Stomach (tissue), 9 donors: Measurements from ENCODE around the gene SMPD1. TPM values are rescaled to one million over a fixed set of nuclear protein-coding genes. Genes with fewer than 3 reads are reported as not detected.

Experiments used
- DNase-seq, 2 donors: peaks; one replicate each; pipeline versions ENCODE4 v3.0.0 to v3.0.0-alpha.2; 2013 to 2019
- H3K27ac ChIP-seq, 5 donors: fragments of 200-600 bp in 4 of 5; sonication (generic) in 4 of 5; one replicate each; pipeline ENCODE4 v1.5.1; 2013 to 2019; ENCODE audit warnings: mild to moderate bottlenecking in 1 of 5, moderate library complexity in 1 of 5
- H3K27me3 ChIP-seq, 3 donors: fragments of 200-600 bp; sonication (generic); one replicate each; pipeline ENCODE4 v1.5.1; 2017 to 2019; ENCODE audit warnings: mixed run types in 1 of 3
- H3K36me3 ChIP-seq, 4 donors: fragments of 200-600 bp; sonication (generic); 1 replicate in 3 of 4; 2 replicates in 1 of 4; pipeline ENCODE4 v1.5.1; 2016 to 2019
- H3K4me1 ChIP-seq, 4 donors: fragments of 200-600 bp; sonication (generic); one replicate each; pipeline ENCODE4 v1.5.1; 2016 to 2019
- H3K4me3 ChIP-seq, 4 donors: fragments of 200-600 bp; sonication (generic) in 3 of 4; one replicate each; pipeline ENCODE4 v1.5.1; 2016 to 2019; ENCODE audit warnings: mild to moderate bottlenecking in 1 of 4
- H3K9me3 ChIP-seq, 4 donors: fragments of 200-600 bp; sonication (generic); one replicate each; pipeline ENCODE4 v1.5.1; 2016 to 2019
- POLR2AphosphoS5 ChIP-seq, 3 donors: sonication (generic); formaldehyde crosslinking; IDR thresholded peaks; one replicate each; pipeline ENCODE4 v1.6.1; 2016; ENCODE audit warnings: antibody characterized with exemption in 3 of 3
- WGBS, 5 donors: extraction: QIAGEN DNeasy Blood & Tissue Kit in 3 of 5; methylation state at CpG; one replicate each; pipeline versions ENCODE4 v1.1.5 to v1.1.7; 2013 to 2018; 5-methylcytosine and 5-hydroxymethylcytosine counted together
- intact Hi-C: fragments of 100-400 bp; cut with DNase I; formaldehyde crosslinking; loops from one replicate; pipeline ENCODE4 v1.15.1; 2023; ENCODE audit warnings: low total_unique reads
- polyA plus RNA-seq, 3 donors: library from polyadenylated mRNA; stranded (reverse); fragments of 200-250 nt; gene quantifications; one replicate each; pipeline ENCODE4 v1.2.3, GENCODE V29; 2013
- total RNA-seq, 5 donors: library from RNA; depleted of rRNA; stranded (reverse); fragments of >200 nt; gene quantifications; one replicate each; pipeline versions ENCODE4 v1.1.0 to v1.2.3, GENCODE V29; 2014 to 2016
- TF ChIP-seq, protein P1 (sequence below), 7 experiments: fragments of 450-650 bp in 4 of 7; fragments of 200-600 bp in 3 of 7; sonication (generic) in 3 of 7; IDR thresholded peaks; one replicate each; pipeline ENCODE4 v1.5.1; 2016 to 2019; ENCODE audit warnings: antibody characterized with exemption in 7 of 7, control low read depth in 2 of 7, mild to moderate bottlenecking in 1 of 7
- donor health status: healthy with polysubstance abuse.
- donor health status: Bipolar disorder and iron deficiency.
- donor health status: healthy.

Gene SMPD1
- total and polyA plus RNA-seq, 8 donors = 7.6 to 66.9 (median 18.5) TPM

DNA sequence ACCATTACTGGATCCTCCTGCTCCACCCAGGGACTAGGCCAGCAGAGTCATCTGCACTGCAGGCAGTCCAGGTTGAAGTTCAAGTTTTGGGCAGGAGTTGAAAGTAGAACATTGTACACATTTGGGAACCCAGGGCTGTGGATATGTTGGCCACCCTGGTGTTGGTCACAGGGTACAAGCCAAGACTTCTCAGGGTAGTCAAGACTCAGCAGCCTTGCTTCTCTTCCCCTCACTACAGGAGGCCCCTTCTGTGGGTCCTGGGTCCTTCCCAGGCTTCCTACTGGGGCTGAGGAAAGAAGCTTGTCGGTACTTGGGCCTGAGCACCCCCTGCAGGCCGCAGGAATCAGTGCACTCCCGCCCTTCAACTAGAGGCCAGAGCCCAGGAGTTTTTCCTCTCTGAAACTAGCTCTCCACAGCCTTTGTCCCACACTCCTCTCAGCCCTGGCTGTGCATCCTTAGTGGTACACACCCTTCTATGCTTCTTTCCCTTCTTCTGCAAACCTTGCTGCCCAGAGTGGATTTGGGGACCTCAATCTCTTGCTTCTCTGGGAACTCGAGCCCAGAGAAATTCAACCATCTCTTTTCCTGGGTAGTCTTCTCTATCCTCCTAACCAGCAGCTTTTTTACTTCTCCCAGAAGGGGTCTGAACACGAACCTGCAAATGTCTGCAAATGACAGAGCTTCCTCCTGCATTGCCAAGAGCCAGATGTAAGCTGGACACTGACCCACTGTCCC lies 53.2 kb downstream of the SMPD1 start:
- WGBS, 5 donors = 20 to 29% (median 25%) methylated on average over 5 of the region's 5 CpGs
- Histone ChIP-seq H3K27ac (peak overlapping the region in 1 of 5 donors; percentile 18), H3K27me3 (no peaks in the 10 kb centered on the region), H3K9me3 (no peaks in the 10 kb centered on the region), H3K4me1 (peaks cover 0 to 10% (median 3%) of the 10 kb centered on the region in 4 donors), H3K36me3 (peaks cover under 1 to 12% (median 11%) of the 10 kb centered on the region in 4 donors), H3K4me3 (no peak overlapping the region)
- intact Hi-C loops = loop anchor here (5.0 kb wide), 1 partner anchor 61 kb away; no protein-coding TSS in a partner anchor
- TF ChIP-seq, protein P1, sequence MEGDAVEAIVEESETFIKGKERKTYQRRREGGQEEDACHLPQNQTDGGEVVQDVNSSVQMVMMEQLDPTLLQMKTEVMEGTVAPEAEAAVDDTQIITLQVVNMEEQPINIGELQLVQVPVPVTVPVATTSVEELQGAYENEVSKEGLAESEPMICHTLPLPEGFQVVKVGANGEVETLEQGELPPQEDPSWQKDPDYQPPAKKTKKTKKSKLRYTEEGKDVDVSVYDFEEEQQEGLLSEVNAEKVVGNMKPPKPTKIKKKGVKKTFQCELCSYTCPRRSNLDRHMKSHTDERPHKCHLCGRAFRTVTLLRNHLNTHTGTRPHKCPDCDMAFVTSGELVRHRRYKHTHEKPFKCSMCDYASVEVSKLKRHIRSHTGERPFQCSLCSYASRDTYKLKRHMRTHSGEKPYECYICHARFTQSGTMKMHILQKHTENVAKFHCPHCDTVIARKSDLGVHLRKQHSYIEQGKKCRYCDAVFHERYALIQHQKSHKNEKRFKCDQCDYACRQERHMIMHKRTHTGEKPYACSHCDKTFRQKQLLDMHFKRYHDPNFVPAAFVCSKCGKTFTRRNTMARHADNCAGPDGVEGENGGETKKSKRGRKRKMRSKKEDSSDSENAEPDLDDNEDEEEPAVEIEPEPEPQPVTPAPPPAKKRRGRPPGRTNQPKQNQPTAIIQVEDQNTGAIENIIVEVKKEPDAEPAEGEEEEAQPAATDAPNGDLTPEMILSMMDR (IDR thresholded peaks at IDR 0.05) = peak in 5 of 7 experiments; percentile 44 to 84 (median 79)
- no peak for TF ChIP-seq POLR2AphosphoS5 (IDR thresholded peaks at IDR 0.05)
- DNase-seq = peak; percentile 63 to 83

Other genes with a start within 250 kb of the SMPD1 start
- gene OR52B2, start 220.1 kb upstream of the SMPD1 start, total RNA-seq = not detected
- gene OR52B2, start 220.1 kb upstream of the SMPD1 start, polyA plus RNA-seq = not detected
- not detected for gene OR52W1, start 191.2 kb upstream of the SMPD1 start, total RNA-seq
- gene OR52W1, start 191.2 kb upstream of the SMPD1 start, polyA plus RNA-seq = not detected
- not detected for gene C11orf42, start 184.9 kb upstream of the SMPD1 start, total RNA-seq
- not detected for gene C11orf42, start 184.9 kb upstream of the SMPD1 start, polyA plus RNA-seq
- 100 to 1,000 TPM in 2 of 5 donors, 10 to 100 TPM in 3; 22.9 to 324 (median 44.6) TPM for gene FHIP1B, start 155.8 kb upstream of the SMPD1 start, total RNA-seq
- gene FHIP1B, start 155.8 kb upstream of the SMPD1 start, polyA plus RNA-seq = 10 to 100 TPM; 17.0 to 32.1 (median 19.6) TPM
- gene CNGA4, start 151.4 kb upstream of the SMPD1 start, total RNA-seq = not detected
- gene CNGA4, start 151.4 kb upstream of the SMPD1 start, polyA plus RNA-seq = under 1 TPM in 1 of 3 donors, not detected in 2; 0.08 TPM
- 10 to 100 TPM in 4 of 5 donors, not detected in 1; 17.5 to 47.8 (median 30.2) TPM for gene CCKBR, start 130.6 kb upstream of the SMPD1 start, total RNA-seq
- 10 to 100 TPM in 1 of 3 donors, 1 to 10 TPM in 2; 6.5 to 11.5 (median 7.5) TPM for gene CCKBR, start 130.6 kb upstream of the SMPD1 start, polyA plus RNA-seq
- gene CAVIN3, start 70.0 kb upstream of the SMPD1 start, total RNA-seq = 100 to 1,000 TPM in 1 of 5 donors, 10 to 100 TPM in 4; 12.8 to 166 (median 22.9) TPM
- gene CAVIN3, start 70.0 kb upstream of the SMPD1 start, polyA plus RNA-seq = 100 to 1,000 TPM in 1 of 3 donors, 10 to 100 TPM in 2; 51.1 to 119 (median 68.4) TPM
- 10 to 100 TPM; 19.4 to 60.1 (median 26.6) TPM for gene APBB1, start 28.6 kb downstream of the SMPD1 start, total RNA-seq
- gene APBB1, start 28.6 kb downstream of the SMPD1 start, polyA plus RNA-seq = 10 to 100 TPM; 18.8 to 22.8 (median 19.5) TPM
- gene HPX, start 50.5 kb downstream of the SMPD1 start, total RNA-seq = 10 to 100 TPM in 1 of 5 donors, not detected in 4; 27.2 TPM
- 1 to 10 TPM in 2 of 3 donors, under 1 TPM in 1; 0.31 to 2.0 (median 1.5) TPM for gene HPX, start 50.5 kb downstream of the SMPD1 start, polyA plus RNA-seq
- gene TRIM3, start 83.5 kb downstream of the SMPD1 start, total RNA-seq = 100 to 1,000 TPM in 1 of 5 donors, 10 to 100 TPM in 4; 10.9 to 474 (median 34.2) TPM
- 10 to 100 TPM; 12.8 to 50.1 (median 16.7) TPM for gene TRIM3, start 83.5 kb downstream of the SMPD1 start, polyA plus RNA-seq
- gene ARFIP2, start 90.9 kb downstream of the SMPD1 start, total RNA-seq = 10 to 100 TPM; 44.0 to 91.1 (median 76.4) TPM
- 10 to 100 TPM; 44.8 to 69.7 (median 52.0) TPM for gene ARFIP2, start 90.9 kb downstream of the SMPD1 start, polyA plus RNA-seq
- 100 to 1,000 TPM in 1 of 5 donors, 10 to 100 TPM in 3, 1 to 10 TPM in 1; 9.3 to 103 (median 25.9) TPM for gene TIMM10B, start 91.0 kb downstream of the SMPD1 start, total RNA-seq
- 10 to 100 TPM; 14.9 to 25.8 (median 25.3) TPM for gene TIMM10B, start 91.0 kb downstream of the SMPD1 start, polyA plus RNA-seq
- gene DNHD1, start 106.8 kb downstream of the SMPD1 start, total RNA-seq = 10 to 100 TPM; 10.6 to 45.1 (median 24.0) TPM
- gene DNHD1, start 106.8 kb downstream of the SMPD1 start, polyA plus RNA-seq = 1 to 10 TPM; 1.8 to 4.8 (median 2.6) TPM
- gene RRP8, start 213.1 kb downstream of the SMPD1 start, total RNA-seq = 10 to 100 TPM in 2 of 5 donors, 1 to 10 TPM in 3; 1.8 to 22.6 (median 7.6) TPM
- 10 to 100 TPM; 16.5 to 23.1 (median 18.0) TPM for gene RRP8, start 213.1 kb downstream of the SMPD1 start, polyA plus RNA-seq
- 100 to 1,000 TPM in 4 of 5 donors, 10 to 100 TPM in 1; 60.0 to 308 (median 123) TPM for gene ILK, start 213.3 kb downstream of the SMPD1 start, total RNA-seq
- 100 to 1,000 TPM; 123 to 138 (median 124) TPM for gene ILK, start 213.3 kb downstream of the SMPD1 start, polyA plus RNA-seq
- gene TAF10, start 221.7 kb downstream of the SMPD1 start, total RNA-seq = 100 to 1,000 TPM in 4 of 5 donors, 10 to 100 TPM in 1; 15.8 to 234 (median 163) TPM
- 100 to 1,000 TPM; 115 to 160 (median 154) TPM for gene TAF10, start 221.7 kb downstream of the SMPD1 start, polyA plus RNA-seq
- 100 to 1,000 TPM in 1 of 5 donors, 10 to 100 TPM in 4; 45.9 to 213 (median 91.5) TPM for gene TPP1, start 228.9 kb downstream of the SMPD1 start, total RNA-seq
- 10 to 100 TPM; 11.9 to 32.8 (median 26.1) TPM for gene TPP1, start 228.9 kb downstream of the SMPD1 start, polyA plus RNA-seq